RWPE1 (cell line): Measurements from ENCODE around the gene NDST3.

Experiments
- CTCF ChIA-PET: fragments of 350-600 bp; sonication (Branson Sonifier 250); formaldehyde crosslinking; extraction: SDS; loops from one replicate; lab custom pipeline; 2021; lab: Yijun Ruan, JAX
- POLR2A ChIA-PET: fragments of 400-600 bp; formaldehyde crosslinking; extraction: SDS; loops from one replicate; lab custom pipeline; 2020; ENCODE audit warnings: antibody characterized with exemption; ENCODE audit not compliant: low non-redundant PET; lab: Yijun Ruan, JAX
- DNase-seq: peaks from one replicate; pipeline ENCODE4 v3.0.0; 2012; ENCODE audit warnings: low spot score
- H3K27ac ChIP-seq: fragments of 450-650 bp; 2 replicates; pipeline ENCODE4 v1.5.1; 2017
- TF ChIP-seq, protein P1 (sequence below): fragments of 450-650 bp; conservative IDR thresholded peaks from 2 replicates; pipeline ENCODE4 v1.5.1; 2017; ENCODE audit warnings: low read depth, mild to moderate bottlenecking

NDST3 gene

DNA sequence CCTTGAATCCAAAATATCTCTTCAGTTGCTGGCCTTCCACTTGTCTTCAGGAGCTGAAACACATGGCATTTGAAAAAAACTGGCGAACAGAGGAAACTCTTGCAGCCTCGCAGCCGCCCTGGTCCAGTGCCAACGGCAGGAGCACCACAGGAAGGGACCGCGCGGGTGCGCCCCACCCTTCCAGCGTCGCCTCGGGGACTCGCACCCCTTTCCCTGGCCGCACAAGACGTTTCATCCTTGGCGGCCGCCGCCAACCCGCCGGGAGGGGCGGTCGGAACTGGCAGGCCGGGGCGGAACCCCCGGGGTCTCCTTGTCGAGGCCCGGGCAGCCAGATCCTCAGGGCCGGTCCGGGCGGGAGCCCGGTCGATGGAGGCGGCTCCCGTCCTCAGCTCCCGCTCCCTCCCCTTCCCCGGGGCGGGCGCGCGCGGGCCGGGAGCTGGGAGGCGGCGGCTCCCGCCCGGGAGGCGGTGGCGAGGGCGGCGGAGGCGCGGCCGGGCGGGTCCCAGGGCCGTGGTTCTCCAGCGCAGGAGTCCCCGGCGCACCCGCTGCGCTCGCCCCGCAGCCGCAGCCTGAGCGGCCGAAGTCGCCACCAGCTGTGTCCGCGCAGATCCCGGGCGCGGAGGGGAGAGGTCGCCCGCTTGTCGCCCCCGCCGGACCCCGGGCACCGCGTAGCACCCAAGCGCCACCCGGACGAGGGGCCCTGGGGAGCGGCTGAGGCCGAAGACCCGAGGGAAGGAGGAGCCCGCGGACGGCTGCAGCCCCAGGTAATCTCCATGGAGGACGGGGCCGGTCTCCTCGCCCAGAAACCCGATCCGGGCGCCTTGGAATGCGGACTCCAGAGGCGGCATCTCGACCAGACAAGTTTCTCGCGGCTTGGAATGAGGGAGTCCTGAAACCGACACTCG, 886 bp upstream of the NDST3 start:
- peak overlapping the region; percentile 18 for H3K27ac ChIP-seq
- CTCF ChIA-PET = interaction anchor here (0.6 to 2.2 kb wide), 3 partner anchors 9 to 899 kb away, joined by 3 to 14 read pairs (median 3); no protein-coding TSS in a partner anchor
- DNase-seq = peak; percentile 37
- TF ChIP-seq, protein P1, sequence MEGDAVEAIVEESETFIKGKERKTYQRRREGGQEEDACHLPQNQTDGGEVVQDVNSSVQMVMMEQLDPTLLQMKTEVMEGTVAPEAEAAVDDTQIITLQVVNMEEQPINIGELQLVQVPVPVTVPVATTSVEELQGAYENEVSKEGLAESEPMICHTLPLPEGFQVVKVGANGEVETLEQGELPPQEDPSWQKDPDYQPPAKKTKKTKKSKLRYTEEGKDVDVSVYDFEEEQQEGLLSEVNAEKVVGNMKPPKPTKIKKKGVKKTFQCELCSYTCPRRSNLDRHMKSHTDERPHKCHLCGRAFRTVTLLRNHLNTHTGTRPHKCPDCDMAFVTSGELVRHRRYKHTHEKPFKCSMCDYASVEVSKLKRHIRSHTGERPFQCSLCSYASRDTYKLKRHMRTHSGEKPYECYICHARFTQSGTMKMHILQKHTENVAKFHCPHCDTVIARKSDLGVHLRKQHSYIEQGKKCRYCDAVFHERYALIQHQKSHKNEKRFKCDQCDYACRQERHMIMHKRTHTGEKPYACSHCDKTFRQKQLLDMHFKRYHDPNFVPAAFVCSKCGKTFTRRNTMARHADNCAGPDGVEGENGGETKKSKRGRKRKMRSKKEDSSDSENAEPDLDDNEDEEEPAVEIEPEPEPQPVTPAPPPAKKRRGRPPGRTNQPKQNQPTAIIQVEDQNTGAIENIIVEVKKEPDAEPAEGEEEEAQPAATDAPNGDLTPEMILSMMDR = no peak
- POLR2A ChIA-PET = interaction anchor here (0.5 kb wide), 1 partner anchor 73 kb away, joined by 3 read pairs; no protein-coding TSS in a partner anchor

DNA sequence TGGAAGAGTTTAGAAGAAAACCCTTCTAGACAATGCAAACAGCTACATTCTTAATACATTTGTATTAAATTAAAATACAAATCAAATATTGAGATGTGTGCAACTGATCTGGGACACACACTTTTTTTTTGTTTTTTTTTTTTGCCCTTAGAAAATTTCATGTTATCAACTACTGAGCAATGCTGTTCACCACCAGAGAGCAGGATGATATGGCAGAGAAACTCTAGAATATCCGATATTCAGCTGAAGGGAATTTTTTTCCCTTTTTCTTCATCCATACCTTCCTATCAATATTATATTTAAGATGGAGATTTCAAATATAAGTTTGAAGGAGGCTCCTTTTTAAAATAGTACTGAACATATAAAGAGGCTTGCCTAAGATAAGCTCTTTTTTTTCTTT, 1.0 kb downstream of the NDST3 start:
- DNase-seq = no peak
- TF ChIP-seq, protein P1 = no peak
- POLR2A ChIA-PET = no interaction called here
- CTCF ChIA-PET = interaction anchor here (0.6 to 2.2 kb wide), 4 partner anchors 812 to 1855 kb away, joined by 3 to 14 read pairs (median 4); no protein-coding TSS in a partner anchor
- no peak overlapping the region for H3K27ac ChIP-seq

DNA sequence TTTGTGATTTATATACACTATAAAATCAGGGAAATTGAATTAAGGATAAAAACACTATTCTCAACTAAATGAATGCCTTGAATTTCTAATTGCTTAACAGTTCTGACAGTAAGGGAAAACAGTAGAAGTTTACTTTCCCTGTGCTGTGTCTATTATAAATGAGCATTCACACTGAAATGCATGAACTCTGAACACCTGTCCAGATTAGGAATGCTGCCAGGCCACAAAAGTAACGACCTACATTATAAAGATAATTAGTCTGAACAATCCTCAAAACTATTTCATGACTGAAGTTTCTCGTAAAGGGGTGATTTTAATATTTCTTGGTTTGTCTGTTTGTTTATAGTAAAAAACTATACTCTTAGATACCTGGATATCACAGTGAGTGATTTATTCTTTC, 2.0 kb downstream of the NDST3 start:
- TF ChIP-seq, protein P1 = no peak
- no peak for DNase-seq
- ChIA-PET POLR2A (no interaction called here), CTCF (interaction anchor here (1.2 kb wide), 1 partner anchor 1856 kb away, joined by 4 read pairs; no protein-coding TSS in a partner anchor)
- H3K27ac ChIP-seq = no peak overlapping the region

DNA sequence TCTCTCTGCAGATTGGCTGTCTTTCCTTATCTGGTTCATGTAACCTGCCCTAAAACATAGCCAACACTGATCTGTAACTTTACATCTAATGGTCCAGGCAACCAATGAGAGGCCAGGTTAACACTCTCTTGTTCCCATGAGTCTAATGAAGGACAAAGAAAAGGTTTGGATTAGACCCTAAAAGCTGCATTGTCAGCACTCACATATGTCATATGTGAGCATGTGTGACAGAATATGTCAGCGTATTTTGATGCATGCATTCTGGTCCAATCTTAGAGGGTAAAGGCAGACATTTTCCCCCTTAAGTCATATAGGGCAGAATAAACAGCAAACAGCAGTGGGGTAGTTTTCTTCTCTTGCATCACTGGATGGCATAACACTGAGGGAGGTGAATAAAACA, 3.7 kb downstream of the NDST3 start:
- TF ChIP-seq, protein P1 = no peak
- no peak for DNase-seq
- ChIA-PET POLR2A (no interaction called here), CTCF (no interaction called here)
- no peak overlapping the region for H3K27ac ChIP-seq

DNA sequence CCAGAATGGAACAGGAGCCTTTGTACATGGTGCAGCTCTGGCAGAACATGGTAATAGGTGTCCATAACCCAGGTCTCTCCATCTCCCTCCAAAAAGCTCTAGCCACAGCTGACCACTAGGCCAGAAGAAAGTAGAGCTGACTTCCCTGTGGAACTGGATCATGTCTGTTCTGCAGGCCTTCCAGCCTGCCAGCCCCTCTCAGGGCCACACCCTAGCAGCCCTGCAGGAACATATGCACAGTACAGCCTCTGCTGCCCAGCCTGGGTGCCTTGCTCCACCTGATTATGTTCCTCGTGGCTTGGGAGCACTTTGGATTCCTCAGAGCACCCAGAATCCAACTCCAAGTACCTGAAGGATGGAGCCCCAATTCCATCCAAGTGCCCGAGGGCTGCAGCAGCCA, 12.0 kb downstream of the NDST3 start:
- no peak for DNase-seq
- H3K27ac ChIP-seq = no peak overlapping the region
- TF ChIP-seq, protein P1 = no peak
- CTCF ChIA-PET = no interaction called here
- POLR2A ChIA-PET = no interaction called here

DNA sequence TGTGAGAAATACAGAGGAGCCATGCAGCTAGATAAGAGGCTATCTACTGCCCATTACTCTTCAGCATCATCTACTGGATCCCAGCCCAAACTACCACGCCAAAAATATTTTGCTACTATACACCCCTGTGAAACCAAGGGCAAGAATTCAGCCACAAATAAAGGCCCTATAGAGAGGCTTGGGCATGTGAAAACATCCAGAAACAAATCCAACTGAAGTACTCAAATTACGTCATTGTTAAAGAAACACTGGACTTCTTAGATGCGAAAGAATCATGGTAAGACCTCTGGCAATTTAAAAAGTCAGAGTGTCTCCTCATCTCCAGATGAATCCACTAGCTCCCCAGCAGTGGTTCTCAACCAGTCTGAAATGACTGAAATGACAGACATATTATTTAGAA, 12.8 kb downstream of the NDST3 start:
- no peak overlapping the region for H3K27ac ChIP-seq
- no peak for DNase-seq
- ChIA-PET CTCF (interaction anchor here (0.7 kb wide), 1 partner anchor 247 kb away, joined by 3 read pairs; no protein-coding TSS in a partner anchor), POLR2A (no interaction called here)
- TF ChIP-seq, protein P1 = no peak
